NCI-H1092 (cell line): ENCODE data around the gene SRSF3.

Experiments
- DNase-seq: peaks from one replicate; lab custom pipeline; 2025; lab: John Stamatoyannopoulos, UW

SRSF3 gene

DNA sequence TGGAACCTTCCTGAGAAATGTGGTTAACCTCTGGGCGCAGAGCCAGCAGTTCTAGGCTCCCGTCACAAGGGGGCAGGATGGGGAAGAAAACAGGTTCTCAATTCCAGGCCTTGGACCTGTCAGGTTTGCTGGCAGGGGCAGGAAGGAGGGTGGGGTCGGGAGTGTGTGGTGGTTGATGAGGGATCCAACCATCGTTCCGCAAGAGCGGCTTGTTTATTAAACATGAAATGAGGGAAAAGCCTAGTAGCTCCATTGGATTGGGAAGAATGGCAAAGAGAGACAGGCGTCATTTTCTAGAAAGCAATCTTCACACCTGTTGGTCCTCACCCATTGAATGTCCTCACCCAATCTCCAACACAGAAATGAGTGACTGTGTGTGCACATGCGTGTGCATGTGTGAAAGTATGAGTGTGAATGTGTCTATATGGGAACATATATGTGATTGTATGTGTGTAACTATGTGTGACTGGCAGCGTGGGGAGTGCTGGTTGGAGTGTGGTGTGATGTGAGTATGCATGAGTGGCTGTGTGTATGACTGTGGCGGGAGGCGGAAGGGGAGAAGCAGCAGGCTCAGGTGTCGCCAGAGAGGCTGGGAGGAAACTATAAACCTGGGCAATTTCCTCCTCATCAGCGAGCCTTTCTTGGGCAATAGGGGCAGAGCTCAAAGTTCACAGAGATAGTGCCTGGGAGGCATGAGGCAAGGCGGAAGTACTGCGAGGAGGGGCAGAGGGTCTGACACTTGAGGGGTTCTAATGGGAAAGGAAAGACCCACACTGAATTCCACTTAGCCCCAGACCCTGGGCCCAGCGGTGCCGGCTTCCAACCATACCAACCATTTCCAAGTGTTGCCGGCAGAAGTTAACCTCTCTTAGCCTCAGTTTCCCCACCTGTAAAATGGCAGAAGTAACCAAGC is 29.6 kb downstream of the SRSF3 start:
- peak; percentile 73 for DNase-seq

DNA sequence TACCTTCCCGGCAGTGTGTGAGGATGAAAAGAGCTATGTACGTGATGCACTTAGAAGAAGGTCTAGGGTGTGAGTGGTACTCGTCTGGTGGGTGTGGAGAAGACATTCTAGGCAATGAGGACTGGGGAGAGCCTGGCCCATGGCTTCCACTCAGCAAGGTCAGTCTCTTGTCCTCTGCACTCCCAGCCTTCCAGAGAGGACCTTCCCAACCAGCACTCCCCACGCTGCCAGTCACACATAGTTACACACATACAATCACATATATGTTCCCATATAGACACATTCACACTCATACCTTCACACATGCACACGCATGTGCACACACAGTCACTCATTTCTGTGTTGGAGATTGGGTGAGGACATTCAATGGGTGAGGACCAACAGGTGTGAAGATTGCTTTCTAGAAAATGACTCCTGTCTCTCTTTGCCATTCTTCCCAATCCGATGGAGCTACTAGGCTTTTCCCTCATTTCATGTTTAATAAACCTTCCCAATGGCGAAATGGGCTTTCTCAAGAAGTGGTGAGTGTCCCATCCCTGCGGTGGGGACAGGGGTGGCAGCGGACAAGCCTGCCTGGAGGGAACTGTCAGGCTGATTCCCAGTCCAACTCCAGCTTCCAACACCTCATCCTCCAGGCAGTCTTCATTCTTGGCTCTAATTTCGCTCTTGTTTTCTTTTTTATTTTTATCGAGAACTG is 30.4 kb downstream of the SRSF3 start:
- DNase-seq, result no peak

DNA sequence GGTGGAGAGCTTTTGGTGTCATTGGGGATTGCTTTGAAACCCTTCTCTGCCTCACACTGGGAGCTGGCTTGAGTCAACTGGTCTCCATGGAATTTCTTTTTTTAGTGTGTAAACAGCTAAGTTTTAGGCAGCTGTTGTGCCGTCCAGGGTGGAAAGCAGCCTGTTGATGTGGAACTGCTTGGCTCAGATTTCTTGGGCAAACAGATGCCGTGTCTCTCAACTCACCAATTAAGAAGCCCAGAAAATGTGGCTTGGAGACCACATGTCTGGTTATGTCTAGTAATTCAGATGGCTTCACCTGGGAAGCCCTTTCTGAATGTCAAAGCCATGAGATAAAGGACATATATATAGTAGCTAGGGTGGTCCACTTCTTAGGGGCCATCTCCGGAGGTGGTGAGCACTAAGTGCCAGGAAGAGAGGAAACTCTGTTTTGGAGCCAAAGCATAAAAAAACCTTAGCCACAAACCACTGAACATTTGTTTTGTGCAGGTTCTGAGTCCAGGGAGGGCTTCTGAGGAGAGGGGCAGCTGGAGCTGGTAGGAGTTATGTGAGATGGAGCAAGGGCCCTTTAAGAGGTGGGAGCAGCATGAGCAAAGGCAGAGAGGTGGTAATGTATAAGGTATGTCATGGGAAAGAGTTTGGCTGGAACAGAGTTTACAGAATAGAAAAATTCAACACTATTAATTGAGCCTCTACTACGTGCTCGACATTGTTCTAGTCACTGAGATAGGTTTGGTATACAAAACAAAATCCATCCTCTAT is 31.2 kb downstream of the SRSF3 start:
- peak; percentile 45 for DNase-seq

DNA sequence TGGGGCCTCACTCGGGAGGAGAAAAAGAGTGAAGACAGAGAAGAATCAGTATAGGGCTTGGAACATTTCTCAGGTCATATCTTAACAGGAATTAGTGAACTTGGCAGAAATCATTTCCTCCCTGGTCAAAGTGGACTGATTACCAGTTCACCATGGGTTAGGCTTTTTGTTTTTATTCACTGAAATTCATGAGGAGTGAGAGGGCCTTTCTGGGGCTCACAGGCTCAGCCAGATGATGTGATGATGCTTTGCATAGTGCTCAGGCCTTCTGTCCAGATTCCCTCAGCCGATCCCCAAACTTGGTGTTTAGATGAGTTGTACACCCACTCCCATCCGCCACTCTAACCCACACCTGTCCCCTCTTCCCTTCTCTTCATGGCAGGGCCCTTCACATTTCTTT is 32.5 kb downstream of the SRSF3 start:
- DNase-seq, result no peak

DNA sequence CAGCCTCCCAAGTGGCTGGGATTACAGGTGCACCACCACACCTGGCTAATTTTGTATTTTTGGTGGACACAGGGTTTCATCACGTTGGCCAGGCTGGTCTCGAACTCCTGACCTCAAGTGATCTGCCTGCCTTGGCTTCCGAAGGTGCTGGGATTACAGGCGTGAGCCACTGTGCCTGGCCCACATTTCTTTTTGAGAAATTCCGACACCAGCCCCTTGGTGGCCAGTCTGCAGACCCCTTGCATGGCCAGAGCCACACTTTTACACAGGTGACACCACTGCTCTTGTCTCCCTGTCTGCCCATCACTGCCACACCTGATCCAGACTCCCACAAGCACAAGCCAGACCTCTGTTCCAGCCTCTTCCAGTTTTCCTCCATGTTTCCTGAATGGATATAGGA is 33.0 kb downstream of the SRSF3 start:
- DNase-seq, result no peak

DNA sequence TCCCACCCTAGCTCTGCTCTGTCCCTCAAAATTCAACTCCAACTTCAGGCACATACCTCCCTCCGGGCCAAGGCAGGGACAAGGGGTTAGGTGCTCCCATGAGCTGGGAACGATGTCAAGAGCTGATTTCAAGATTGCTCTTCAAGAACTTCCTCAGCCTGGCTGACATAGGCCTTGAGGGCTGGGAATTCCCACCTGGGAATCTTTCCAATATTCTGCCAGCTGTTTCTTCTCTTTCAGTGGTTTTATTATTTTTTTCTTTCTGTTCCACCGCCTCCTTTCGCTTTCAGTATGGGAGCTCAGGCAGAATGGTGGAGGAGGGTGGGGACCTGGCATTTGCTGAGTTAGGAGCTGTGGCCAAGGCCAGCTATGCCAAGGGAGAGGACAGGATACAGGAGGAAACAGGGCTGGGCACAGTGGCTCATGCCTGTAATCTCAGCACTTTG is 33.7 kb downstream of the SRSF3 start:
- DNase-seq, result no peak

DNA sequence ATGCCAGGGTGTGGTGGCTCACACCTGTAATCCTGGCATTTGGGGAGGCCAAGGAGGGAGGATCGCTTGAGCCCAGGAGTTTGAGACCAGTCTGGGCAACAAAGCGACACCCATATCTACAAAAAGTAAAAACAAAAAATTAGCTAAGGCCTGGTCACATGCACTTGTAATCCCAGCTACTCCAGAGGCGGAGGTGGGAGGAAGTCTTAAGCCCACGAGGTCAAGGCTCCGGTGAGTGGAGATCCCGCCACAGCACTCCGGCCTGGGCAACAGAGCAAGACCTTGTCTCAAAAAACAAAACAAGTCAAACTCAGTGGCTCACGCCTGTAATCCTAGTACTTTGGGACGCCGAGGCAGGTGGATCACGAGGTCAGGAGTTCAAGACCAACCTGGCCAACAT is 35.6 kb downstream of the SRSF3 start:
- DNase-seq, result no peak

DNA sequence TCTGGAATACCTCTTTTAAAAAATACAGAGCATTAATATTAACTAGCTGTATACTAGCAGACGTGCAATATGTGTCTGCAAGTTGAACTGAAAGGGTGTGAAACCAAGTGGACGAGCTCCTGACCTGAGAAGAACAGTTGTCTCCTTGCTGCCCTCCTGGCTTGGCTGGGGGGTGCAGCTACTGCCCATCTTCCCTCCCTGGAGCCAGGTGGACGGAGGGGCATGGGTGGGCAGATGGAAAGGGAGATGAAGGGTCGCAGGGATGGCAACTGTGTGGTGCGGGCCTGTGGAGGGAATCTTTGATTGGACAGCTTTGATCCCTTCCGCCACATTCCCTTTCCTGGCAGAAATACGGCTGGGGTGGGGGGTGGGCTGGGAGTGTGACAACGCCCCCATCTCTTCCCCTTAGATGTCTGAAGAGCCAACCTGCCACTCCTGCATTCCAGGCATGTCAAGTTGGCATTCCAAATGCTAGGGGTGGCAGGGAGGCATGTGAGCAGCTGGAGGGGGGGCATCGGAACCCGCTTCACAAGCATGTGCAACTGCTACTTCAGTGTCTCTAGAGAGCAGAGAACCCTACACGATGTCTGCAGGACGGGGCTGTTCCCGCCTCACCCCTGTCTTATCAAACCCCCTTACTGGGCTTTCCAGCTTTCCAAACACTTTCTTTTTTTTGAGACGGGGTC is 37.3 kb downstream of the SRSF3 start:
- DNase-seq, result no peak

DNA sequence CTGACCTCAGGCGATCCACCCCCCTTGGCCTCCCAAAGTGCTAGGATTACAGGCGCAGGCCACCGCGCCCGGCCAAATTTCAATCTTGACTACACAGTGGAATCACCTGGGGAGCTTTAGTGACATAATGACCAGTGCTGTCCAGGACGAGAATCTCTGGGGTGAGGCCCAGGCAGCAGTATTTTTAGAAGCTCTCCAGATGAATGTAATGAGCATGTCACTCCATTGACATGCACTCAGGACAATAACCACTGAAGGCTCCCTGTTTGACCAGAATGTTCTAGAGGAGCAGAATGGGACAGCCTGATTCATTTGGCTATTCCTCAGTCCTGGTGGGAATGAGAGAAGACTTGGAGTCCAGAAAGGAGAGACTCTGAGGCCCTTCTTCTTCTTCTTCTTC is 39.2 kb downstream of the SRSF3 start:
- DNase-seq, result no peak

DNA sequence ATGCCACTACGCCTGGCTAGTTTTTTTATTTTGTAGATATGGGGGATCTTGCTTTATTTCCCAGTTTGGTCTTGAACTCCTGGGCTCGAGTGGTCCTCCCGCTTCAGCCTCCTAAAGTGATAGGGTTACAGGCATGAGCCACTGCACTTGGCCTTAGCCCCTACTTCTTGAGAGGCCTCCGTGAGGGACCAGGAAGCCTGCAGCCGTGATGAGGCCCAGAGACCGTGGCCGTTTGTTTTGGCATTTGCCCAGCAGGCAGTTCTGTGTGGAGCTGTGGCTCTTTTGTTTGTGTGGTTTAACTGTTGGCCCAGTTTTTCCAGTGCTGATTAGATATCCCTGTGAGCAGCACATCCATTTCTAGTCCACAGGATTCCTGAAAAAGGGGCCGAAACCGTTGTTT is 39.8 kb downstream of the SRSF3 start:
- peak; percentile 61 for DNase-seq

DNA sequence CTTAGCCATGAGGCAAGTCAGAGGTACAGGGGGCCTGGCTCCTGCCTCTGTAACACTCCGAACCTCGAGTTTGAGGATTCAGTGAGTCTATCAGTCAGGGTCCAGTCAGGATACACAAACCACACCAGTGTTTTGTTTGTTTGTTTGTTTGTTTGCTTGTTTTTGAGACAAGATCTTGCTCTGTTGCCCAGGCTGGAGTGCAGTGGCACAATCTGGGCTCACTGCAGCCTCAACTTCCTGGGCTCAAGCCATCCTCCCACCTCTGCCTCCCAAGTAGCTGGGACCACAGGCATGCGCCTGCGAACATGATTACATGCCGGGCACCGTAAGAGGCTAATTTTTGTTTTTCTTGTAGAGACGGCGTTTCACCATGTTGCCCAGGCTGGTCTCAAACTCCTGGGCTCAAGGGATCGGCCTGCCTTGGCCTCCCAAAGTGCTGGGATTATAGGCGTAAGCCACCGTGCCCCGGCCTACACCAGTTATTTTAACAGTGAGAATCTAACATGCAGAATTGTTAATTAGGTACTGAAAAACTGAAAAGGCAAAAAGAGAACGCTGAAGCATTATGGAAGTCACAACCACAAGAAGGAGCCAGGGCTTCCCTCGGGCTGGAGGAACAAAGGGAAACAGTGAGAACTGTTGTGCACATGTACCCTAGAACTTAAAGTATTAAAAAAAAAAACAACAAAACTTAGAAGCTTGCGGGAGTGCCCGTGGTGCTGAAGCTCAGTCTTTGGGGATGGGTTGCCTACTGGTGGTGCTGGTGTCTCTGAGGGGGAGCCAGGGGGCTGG is 40.4 kb downstream of the SRSF3 start:
- no peak for DNase-seq

DNA sequence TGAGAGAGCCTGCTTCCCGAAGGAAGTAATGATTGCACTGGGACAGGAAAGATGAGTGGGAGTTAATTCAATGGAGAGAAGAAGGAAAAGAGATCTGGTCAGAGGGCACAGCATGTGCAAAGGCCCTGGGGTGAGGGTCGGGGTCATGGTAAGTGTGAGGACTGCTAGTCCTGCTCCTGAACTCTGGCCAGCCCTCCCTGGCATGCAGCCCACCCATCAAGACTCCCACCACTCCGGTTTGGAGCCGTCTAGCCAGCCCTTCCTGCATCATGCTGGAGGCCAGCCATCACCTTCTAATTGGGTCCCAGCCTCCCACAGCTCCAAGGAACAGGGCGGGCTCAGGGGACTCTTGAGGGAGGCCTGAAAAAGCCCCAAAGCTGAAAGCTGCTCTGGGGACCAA is 42.1 kb downstream of the SRSF3 start:
- DNase-seq, result no peak

DNA sequence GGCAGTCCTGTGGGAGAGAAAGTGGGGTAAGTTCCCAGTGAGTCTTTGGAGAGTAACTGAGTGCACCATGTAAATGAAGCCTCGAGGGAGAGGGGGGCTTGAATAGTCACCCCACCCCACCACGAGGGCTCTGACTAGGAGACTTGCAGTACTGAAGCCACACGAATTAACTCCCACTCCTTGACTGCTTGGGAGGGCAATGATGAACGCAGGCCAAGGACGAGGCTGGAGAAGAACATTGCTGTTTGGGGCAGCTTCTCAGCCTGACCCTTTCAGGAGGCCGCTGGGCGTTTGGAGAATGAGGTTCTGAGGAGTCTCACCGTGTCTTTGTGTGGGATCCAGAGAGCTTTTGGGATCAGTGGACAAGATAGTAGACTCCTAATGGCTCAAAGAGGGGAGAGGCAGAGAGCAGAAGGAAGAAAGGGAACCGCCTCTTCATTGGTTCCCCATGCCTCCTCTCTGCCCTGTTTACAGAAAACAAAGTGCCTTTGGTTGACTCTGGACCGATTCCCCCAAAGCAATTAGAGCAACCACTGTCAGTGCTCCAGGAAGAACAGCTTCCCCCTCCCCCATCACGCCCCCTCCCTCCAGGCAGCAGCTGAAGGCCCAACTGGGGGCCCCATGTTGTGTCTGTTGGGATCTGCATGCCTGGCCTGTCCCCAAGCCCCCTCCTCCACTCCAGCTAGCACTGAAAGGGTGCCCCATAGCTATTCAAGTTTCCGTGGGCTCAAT is 42.7 kb downstream of the SRSF3 start:
- no peak for DNase-seq

DNA sequence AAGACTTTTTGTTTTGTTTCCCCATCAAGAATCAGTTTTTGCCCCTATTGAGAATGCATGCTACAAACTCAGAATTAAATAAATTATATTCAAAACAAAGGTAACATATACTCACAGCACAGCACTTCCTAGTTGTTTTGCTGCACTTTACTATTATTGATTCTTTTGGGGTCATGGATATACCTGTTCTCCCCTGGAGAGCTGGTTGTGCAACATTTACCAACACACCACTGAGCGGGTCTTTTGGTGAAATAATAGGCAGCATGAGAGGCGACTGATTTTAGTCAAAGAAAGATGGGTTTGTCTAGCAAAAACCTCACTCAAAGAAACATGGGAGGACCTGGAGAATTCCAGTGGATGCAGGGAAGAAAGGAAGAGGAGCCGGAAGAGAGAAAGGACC is 44.4 kb downstream of the SRSF3 start:
- no peak for DNase-seq

DNA sequence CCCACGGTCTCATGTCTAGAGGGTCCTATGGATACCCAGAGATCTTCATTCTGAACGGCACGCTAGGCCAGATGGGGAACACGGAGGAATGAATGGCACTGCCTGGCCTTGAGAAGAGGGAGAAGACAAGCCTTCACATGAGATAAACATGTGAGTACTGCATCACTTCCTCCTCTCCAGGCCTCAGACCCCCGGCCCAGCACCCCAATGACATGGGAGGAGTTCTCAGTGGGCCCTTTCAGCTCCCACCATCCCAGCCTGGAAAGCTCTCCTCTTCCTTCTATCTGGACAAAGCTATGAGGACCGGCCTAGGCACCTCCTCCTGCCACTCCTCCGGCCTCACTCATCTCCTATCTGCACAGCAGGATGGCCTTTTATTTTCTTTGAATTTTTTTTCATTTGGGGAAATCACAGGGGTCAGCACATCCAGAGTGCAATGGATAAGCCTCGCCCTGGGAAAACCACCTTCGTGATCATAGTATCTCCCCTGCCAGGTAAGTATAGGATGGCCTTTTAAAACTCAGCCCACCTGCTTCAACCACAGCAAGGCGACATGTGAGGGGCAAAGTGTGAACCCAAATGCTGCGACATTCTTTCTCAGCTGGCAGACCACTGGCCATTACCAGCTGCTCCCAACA is 45.1 kb downstream of the SRSF3 start:
- no peak for DNase-seq

DNA sequence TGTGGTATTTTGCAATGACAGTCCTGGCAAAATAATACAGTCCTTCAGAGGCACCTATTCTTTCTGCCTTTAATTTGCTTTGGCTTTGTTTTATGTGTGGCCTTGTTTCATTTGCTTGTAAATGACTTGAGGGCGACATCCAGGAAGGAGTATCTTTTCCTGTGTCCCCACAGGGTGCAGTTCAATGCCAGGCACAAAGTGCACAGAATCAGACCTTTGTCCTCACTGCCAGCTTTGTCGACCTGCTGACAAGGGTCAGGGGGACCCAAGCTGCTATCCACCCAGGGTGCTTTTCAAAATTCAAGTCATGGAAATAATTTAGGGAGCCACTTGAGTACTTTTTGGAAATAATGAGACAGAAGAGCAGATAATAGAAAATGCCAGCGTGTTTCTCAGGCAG is 47.4 kb downstream of the SRSF3 start:
- DNase-seq, result no peak

DNA sequence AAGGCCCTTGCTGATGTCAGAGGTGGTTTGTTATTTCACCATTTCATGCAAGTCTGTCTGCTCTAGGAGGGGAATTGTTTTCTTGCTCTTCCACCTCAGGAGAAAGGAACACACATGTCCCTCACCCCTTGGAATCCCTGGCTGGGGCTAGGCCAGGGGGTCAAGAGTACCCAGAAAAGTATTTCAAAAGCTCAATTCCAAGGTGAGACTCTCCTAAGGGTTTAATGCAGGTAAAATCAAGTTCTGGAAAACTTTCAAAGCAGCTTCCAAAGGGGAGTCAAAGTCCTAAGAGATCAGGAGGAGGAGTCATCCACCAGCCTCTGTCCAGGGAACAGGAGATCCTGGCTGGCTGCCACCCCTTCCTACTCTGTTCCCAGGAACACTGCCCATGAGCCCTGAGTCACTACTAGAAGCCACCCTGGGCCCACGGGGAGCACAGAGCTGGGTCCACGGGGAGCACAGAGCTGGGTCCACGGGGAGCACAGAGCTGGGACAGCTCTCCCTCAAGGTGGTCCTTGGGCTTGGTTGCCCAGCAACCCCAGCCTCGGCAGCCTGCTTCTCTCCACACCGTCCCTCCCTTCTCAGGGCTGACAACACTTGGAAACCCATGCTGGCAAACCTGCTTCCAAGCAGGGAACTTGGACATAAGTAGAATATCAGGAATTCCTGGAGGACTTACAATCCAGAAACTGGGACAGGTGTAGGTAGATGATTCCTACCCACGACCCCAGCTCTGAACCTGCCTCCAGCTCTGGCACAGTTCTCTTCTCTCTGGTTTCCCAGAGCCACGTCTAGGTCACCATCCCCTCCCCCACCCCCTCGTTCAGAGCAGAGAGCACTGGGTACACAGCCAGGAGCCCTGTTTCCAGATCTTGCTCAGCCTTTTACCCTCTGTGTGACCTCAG is 49.0 kb downstream of the SRSF3 start:
- no peak for DNase-seq

DNA sequence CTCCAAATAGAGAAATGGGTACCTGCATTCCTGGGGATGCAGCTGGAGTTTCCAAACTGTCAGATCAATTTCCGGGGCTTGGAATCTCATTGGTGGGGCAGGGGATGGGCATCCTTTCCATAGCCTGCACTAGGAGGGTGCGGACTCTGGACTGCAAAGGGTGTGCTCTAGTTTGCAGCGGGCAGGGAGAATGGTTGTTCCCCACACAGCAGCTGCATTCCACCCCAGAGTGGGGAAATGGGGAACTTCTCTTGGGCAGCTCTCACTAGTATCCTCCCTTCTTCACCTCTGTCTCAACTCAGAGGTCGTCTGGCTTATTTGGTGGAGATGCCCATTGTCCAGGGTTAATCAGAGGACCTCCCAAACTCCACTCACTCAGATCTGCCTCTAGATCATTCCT is 49.8 kb downstream of the SRSF3 start:
- no peak for DNase-seq

DNA sequence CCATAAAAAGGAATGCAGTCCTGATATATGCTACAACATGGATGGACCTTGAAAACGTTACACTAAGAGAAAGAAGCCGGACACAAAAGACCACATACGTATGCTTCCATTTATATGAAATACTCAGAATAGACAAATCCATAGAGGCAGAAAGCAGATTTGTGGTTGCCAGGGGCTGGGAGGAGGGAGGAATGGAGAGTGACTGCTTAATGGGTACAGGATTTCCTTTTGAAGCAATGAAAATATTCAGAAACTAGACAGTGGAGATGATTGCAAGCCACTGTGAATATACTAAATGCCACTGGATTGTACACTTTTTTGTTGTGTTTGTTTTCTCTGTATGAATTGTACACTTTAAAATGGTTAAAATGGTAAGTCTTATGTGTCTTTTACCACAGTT is 54.9 kb downstream of the SRSF3 start:
- DNase-seq, result no peak
